DMS 273 treated with DMSO at 0.1 percent for 48 hours (cell line): ENCODE data around the gene ZBED6.

Source experiments
- DNase-seq: peaks from one replicate; lab custom pipeline; 2025; lab: John Stamatoyannopoulos, UW

ZBED6 gene

GRCh38 chr1:203842559-203842876 is 47.1 kb downstream of the ZBED6 start:
- DNase-seq: no peak

- DNase-seq: no peak
Measured at GRCh38 chr1:203843435-203843834, 48.0 kb downstream of the ZBED6 start.
